ENCODE data around the gene ZFHX3. TPM values are rescaled to one million over a fixed set of nuclear protein-coding genes. Genes with fewer than 3 reads are reported as not detected.

The ZFHX3 gene
- total RNA-seq, 2 donors from 2014 or later, result 9.2 to 18.9 TPM

DNA sequence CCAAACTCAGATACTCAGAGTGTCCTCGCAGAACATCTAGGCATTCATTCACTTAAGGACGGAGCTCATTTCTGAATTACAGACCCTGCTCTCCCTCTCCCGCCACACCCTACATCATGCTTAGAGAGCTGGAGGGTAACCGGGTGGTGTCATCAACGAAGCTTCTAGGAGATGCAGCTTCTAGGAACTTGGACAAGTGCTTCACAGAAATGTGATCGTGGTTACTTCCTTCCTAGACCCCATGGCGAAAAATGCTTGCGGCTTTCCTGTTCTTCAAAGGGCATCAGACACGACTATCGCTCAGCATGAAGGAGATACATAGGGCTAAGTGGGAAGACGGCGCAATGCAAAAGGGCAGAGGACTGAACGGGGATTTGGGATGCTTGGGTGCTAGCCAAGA, 126.8 kb downstream of the ZFHX3 start:
- Histone ChIP-seq H3K27ac (no peak overlapping the region), H3K9me3 (peaks cover 0 to 3% of the 10 kb centered on the region in 2 donors), H3K36me3 (no peaks in the 10 kb centered on the region), H3K4me3 (no peak overlapping the region), H3K27me3 (no peaks in the 10 kb centered on the region), H3K4me1 (peaks cover 0 to 11% of the 10 kb centered on the region in 2 donors)
- TF ChIP-seq, protein P1, sequence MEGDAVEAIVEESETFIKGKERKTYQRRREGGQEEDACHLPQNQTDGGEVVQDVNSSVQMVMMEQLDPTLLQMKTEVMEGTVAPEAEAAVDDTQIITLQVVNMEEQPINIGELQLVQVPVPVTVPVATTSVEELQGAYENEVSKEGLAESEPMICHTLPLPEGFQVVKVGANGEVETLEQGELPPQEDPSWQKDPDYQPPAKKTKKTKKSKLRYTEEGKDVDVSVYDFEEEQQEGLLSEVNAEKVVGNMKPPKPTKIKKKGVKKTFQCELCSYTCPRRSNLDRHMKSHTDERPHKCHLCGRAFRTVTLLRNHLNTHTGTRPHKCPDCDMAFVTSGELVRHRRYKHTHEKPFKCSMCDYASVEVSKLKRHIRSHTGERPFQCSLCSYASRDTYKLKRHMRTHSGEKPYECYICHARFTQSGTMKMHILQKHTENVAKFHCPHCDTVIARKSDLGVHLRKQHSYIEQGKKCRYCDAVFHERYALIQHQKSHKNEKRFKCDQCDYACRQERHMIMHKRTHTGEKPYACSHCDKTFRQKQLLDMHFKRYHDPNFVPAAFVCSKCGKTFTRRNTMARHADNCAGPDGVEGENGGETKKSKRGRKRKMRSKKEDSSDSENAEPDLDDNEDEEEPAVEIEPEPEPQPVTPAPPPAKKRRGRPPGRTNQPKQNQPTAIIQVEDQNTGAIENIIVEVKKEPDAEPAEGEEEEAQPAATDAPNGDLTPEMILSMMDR (IDR thresholded peaks at IDR 0.05), result no peak
- no peak for DNase-seq (ENCODE audit: low spot score)

DNA sequence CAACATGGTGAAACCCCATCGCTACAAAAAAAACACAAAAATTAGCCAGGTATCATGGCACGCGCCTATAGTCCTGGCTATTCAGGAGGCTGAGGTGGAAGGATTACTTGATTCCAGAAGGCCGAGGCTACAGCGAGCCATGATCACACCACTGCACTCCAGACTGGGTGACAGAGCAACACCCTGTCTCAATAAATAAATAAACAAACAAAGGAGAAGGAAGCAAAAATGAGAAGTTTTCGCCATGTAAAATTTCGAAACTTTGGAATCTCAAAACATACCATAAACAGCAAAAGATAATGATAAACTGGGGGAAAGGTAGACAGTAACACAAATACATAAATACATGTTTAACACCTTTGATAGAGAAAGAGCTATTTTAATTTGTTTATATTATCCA, 130.9 kb downstream of the ZFHX3 start:
- DNase-seq (ENCODE audit: low spot score), result no peak
- no peaks in the 10 kb centered on the region for H3K27me3 ChIP-seq
- H3K27ac ChIP-seq, result no peak overlapping the region
- TF ChIP-seq, protein P1 (IDR thresholded peaks at IDR 0.05), result no peak
- H3K36me3 ChIP-seq, result no peaks in the 10 kb centered on the region
- H3K4me3 ChIP-seq, result no peak overlapping the region
- peaks cover 0 to 8% of the 10 kb centered on the region in 2 donors for H3K4me1 ChIP-seq
- H3K9me3 ChIP-seq, result peaks cover 0 to 3% of the 10 kb centered on the region in 2 donors

DNA sequence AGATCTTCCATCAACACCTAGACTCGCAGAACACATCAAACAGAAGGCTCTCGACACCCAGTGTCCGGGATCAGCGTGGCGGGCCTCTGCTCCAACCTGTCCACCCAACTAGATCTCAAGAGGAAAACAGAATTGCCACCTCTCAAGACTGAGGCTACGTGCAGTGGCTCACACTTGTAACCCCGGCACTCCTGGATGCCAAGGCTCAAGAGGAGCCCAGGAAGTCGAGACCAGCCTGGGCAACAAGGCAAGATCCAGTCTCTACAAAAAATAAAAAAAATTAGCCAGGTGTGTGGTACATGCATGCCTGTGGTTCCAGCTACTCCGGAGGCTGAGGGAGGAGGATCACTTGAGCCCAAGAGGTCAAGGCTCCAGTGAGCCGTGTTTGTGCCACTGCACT, 132.6 kb downstream of the ZFHX3 start:
- Histone ChIP-seq H3K9me3 (peaks cover 0 to 3% of the 10 kb centered on the region in 2 donors), H3K27ac (no peak overlapping the region), H3K4me3 (no peak overlapping the region), H3K36me3 (no peaks in the 10 kb centered on the region), H3K27me3 (no peaks in the 10 kb centered on the region), H3K4me1 (no peaks in the 10 kb centered on the region)
- DNase-seq (ENCODE audit: low spot score), result no peak
- TF ChIP-seq, protein P1 (IDR thresholded peaks at IDR 0.05), result no peak

DNA sequence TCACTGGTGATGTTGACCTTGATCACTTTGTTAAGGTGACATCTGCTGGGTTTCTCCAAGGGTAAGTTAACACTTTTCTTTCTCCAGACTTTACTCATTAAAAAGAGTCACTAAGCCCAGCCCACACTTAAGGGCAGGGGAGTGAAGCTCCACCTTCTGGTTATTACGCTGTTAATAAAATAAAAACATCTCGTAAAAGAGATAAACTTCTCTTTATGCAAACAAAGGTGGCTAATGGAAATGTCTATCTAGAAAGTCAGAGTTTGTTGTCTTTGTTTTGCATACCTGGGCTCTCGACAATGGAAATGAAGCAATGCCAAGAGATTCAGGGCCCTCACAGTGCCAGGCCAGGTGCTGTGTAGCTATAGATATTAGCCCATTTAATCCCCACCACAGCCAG, 134.4 kb downstream of the ZFHX3 start:
- Histone ChIP-seq H3K9me3 (no peaks in the 10 kb centered on the region), H3K36me3 (no peaks in the 10 kb centered on the region), H3K4me3 (no peak overlapping the region), H3K27ac (no peak overlapping the region), H3K27me3 (no peaks in the 10 kb centered on the region), H3K4me1 (no peaks in the 10 kb centered on the region)
- DNase-seq (ENCODE audit: low spot score), result no peak
- TF ChIP-seq, protein P1 (IDR thresholded peaks at IDR 0.05), result no peak

DNA sequence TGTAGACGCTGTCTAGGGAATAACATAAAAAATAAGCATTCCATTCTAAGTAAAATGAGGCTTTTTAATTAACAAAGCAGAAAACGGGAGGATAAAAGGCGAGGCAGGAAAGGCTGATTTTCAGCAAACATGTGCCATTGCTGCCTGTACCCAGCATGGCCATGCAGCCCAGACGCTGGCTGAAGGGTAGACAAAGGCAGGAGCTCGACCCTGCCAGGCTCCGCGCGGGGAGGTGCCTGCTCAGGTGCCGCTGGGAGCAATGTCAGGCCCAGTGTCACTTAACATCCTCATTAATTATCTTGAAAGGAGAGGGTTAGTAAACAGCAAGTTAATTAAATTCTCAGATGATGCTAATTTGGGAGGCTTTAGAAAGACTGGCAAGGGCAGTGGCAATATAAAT, 136.0 kb downstream of the ZFHX3 start:
- DNase-seq (ENCODE audit: low spot score), result no peak
- no peak overlapping the region for H3K27ac ChIP-seq
- TF ChIP-seq, protein P1 (IDR thresholded peaks at IDR 0.05), result no peak
- H3K36me3 ChIP-seq, result no peaks in the 10 kb centered on the region
- H3K9me3 ChIP-seq, result no peaks in the 10 kb centered on the region
- H3K4me1 ChIP-seq, result no peaks in the 10 kb centered on the region
- H3K4me3 ChIP-seq, result no peak overlapping the region
- no peaks in the 10 kb centered on the region for H3K27me3 ChIP-seq

DNA sequence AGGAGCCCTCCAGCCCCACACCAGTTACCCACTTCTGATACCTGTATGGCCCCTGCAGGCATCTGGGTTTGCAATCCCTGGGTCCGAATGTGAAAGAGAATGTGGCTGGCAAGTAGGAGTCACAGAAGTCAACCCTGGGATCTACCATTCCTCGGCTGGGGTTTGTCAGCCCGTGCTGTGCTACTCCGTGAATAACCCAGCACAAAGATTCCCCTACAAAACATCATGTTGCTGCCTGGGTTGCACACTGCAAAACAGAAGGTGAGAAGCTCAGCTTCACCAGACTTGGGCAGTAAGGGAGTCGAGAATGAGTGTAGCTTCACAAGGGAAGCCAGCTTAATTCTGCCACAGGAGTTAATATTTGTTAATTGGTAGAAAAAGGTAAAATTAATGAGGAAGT, 137.1 kb downstream of the ZFHX3 start:
- Histone ChIP-seq H3K27me3 (no peaks in the 10 kb centered on the region), H3K36me3 (no peaks in the 10 kb centered on the region), H3K4me1 (no peaks in the 10 kb centered on the region), H3K9me3 (no peaks in the 10 kb centered on the region), H3K4me3 (no peak overlapping the region), H3K27ac (no peak overlapping the region)
- TF ChIP-seq, protein P1 (IDR thresholded peaks at IDR 0.05), result no peak
- DNase-seq (ENCODE audit: low spot score), result no peak

All from right atrium auricular region (tissue), 2 donors.